ENCODE results near the gene P4HB.

P4HB gene

DNA sequence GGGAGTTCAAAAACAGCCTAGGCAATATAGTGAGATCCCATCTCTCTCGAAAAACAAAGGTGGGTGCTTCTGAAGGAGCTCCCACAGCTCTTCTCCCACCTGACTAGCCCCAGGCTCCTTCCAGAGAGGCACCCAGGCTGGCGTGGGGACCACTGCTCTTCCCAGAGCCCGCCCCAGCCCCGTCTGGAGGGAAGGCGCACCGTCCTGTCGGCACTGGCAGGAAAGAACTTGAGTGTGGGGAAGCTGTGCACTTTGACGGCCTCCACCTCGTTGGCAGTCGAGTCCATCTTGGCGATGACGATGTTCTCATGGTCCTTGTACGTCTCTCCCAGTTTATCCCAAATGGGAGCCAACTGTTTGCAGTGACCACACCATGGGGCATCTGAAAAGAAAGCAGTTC is 15.0 kb downstream of the P4HB start:
- no peak overlapping the region for H3K4me3 ChIP-seq (ENCODE audit: low read depth, low read length)
- H3K4me2 ChIP-seq (ENCODE audit: low read length), result no peak overlapping the region
- no peak for TF ChIP-seq CTCF (IDR thresholded peaks at IDR 0.05)
- H3K27me3 ChIP-seq (ENCODE audit: control insufficient read depth, insufficient read depth, low read length), result no peaks in the 10 kb centered on the region
- no peak overlapping the region for H2AFZ ChIP-seq
- no peaks in the 10 kb centered on the region for H3K9me3 ChIP-seq (ENCODE audit: control insufficient read depth, low read length)
- H3K27ac ChIP-seq, result no peak overlapping the region
- no peaks in the 10 kb centered on the region for H3K79me2 ChIP-seq
- H3K36me3 ChIP-seq (ENCODE audit: control insufficient read depth, insufficient read depth, low read length), result no peaks in the 10 kb centered on the region
- H3K4me1 ChIP-seq, result peaks cover 7% of the 10 kb centered on the region
- no peak overlapping the region for H3K9ac ChIP-seq

DNA sequence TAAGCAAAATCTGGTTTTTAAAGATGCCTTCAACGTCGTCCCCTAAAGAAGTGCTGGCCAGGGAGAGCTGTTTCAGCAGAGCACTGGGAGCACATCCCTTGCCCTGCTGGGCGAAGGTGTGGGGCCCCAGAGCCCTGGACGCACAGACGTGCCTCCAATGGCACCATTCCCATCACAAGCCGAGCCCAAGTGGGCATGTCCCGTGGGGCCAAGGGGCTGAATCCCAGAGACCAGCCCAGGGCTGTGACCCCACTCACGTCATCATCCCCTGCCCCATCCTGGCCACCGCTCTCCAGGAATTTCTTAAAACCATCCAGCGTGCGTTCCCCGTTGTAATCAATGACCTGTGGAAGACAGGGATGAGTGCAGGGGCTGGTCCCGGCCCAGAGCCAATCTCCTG is 15.4 kb downstream of the P4HB start:
- H3K79me2 ChIP-seq, result no peaks in the 10 kb centered on the region
- no peaks in the 10 kb centered on the region for H3K9me3 ChIP-seq (ENCODE audit: control insufficient read depth, low read length)
- no peak overlapping the region for H3K27ac ChIP-seq
- H2AFZ ChIP-seq, result no peak overlapping the region
- H3K4me3 ChIP-seq (ENCODE audit: low read depth, low read length), result no peak overlapping the region
- H3K9ac ChIP-seq, result no peak overlapping the region
- H3K27me3 ChIP-seq (ENCODE audit: control insufficient read depth, insufficient read depth, low read length), result no peaks in the 10 kb centered on the region
- no peak for TF ChIP-seq CTCF (IDR thresholded peaks at IDR 0.05)
- peaks cover 7% of the 10 kb centered on the region for H3K4me1 ChIP-seq
- H3K36me3 ChIP-seq (ENCODE audit: control insufficient read depth, insufficient read depth, low read length), result no peaks in the 10 kb centered on the region
- H3K4me2 ChIP-seq (ENCODE audit: low read length), result no peak overlapping the region

DNA sequence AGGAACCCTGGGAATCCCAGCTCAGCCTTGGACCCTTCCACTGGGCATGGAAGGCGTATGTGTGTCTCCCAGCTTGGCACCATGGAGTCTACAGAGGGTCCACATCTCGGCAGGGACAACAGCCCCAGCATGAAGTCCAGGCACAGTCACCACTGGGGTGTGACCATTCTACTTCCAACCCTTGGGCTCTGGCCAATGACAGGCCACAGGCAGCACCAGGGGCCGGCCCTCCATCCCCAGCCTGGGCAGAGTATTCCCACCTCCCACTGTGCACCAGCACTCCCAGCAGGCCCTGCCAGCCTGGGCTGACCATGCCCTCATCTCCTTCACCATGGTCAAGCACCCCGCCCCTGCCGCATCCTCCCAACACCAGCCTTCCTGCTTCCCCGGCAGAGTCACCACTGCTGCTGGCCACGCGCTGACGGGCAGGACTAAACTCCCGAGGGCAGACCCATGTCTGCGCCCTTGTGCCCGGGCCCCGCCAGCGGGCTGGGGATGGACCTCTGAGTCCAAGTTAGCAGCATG is 15.9 kb downstream of the P4HB start:
- Histone ChIP-seq H3K27me3 (ENCODE audit: control insufficient read depth, insufficient read depth, low read length) (no peaks in the 10 kb centered on the region), H3K4me1 (peaks cover 7% of the 10 kb centered on the region), H2AFZ (no peak overlapping the region), H3K79me2 (no peaks in the 10 kb centered on the region), H3K36me3 (ENCODE audit: control insufficient read depth, insufficient read depth, low read length) (no peaks in the 10 kb centered on the region), H3K9ac (no peak overlapping the region), H3K27ac (no peak overlapping the region), H3K9me3 (ENCODE audit: control insufficient read depth, low read length) (no peaks in the 10 kb centered on the region), H3K4me2 (ENCODE audit: low read length) (no peak overlapping the region), H3K4me3 (ENCODE audit: low read depth, low read length) (no peak overlapping the region)
- no peak for TF ChIP-seq CTCF (IDR thresholded peaks at IDR 0.05)

DNA sequence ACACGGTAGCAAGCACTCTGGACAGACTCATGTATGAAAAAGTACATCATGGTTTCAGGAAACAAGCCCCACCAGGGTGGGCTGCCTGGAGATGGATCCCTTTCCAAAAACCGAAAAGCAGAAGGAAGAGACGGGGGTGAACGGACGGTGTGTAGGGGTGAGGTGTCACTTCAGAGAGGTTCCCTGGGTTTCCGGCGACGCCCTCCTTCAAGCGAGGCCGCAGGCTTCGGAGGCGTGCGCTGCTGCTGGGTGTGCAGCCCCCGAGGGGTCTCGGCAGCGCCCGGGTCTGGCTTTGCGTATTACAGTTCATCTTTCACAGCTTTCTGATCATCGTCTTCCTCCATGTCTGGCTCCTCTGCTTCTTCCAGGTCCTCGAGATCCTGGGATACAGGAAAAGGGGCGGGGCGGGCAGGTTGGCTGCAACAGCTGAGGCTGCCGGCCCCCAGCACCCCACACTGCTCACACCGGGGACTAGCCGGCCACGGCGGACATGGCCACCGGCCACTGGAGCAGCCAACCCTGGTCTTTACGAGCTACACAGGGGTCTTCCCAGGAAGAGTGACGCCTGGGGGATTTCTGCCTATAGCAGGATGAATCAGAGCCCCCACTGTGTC is 16.5 kb downstream of the P4HB start:
- no peak overlapping the region for H3K27ac ChIP-seq
- peaks cover 7% of the 10 kb centered on the region for H3K4me1 ChIP-seq
- no peaks in the 10 kb centered on the region for H3K79me2 ChIP-seq
- H3K4me3 ChIP-seq (ENCODE audit: low read depth, low read length), result no peak overlapping the region
- TF ChIP-seq CTCF (IDR thresholded peaks at IDR 0.05), result no peak
- H3K4me2 ChIP-seq (ENCODE audit: low read length), result no peak overlapping the region
- no peaks in the 10 kb centered on the region for H3K27me3 ChIP-seq (ENCODE audit: control insufficient read depth, insufficient read depth, low read length)
- no peak overlapping the region for H2AFZ ChIP-seq
- no peaks in the 10 kb centered on the region for H3K36me3 ChIP-seq (ENCODE audit: control insufficient read depth, insufficient read depth, low read length)
- no peaks in the 10 kb centered on the region for H3K9me3 ChIP-seq (ENCODE audit: control insufficient read depth, low read length)
- H3K9ac ChIP-seq, result no peak overlapping the region
